GM23338 (cell line): ENCODE measurements around the gene FOXP1.

Experiments
- CREB1 ChIP-seq: fragments of 250-450 bp; sonication (Bioruptor Pico); IDR thresholded peaks from 2 replicates; pipeline ENCODE4 v1.5.0; 2020; ENCODE audit warnings: low read depth, mild to moderate bottlenecking, moderate library complexity
- CTCF ChIP-seq, 2 experiments: fragments of 200-600 bp in 1 of 2; sonication (generic) in 1 of 2; conservative IDR thresholded peaks; 2 replicates each; pipeline versions ENCODE4 v1.5.1 to v1.6.1; 2016 to 2017; ENCODE audit warnings: antibody characterized with exemption in 2 of 2, low read depth in 2 of 2, mild to moderate bottlenecking in 2 of 2, moderate library complexity in 1 of 2
- EZH2 ChIP-seq: fragments of 200-600 bp; sonication (generic); IDR thresholded peaks from one replicate; pipeline ENCODE4 v1.8.0; 2017; ENCODE audit warnings: antibody characterized with exemption, mild to moderate bottlenecking, low read depth; ENCODE audit not compliant: unreplicated experiment
- EZH2phosphoT487 ChIP-seq: fragments of 200-600 bp; sonication (generic); IDR thresholded peaks from one replicate; pipeline ENCODE4 v1.8.1; 2018; ENCODE audit warnings: antibody characterized with exemption; ENCODE audit not compliant: unreplicated experiment
- JUNB ChIP-seq: IDR thresholded peaks from one replicate; pipeline ENCODE4 v1.6.1; 2016; ENCODE audit warnings: antibody characterized with exemption; ENCODE audit not compliant: unreplicated experiment
- NANOG ChIP-seq: IDR thresholded peaks from 2 replicates; pipeline ENCODE4 v1.6.1; 2016; ENCODE audit warnings: antibody characterized with exemption, borderline replicate concordance
- POLR2AphosphoS5 ChIP-seq: IDR thresholded peaks from 2 replicates; pipeline ENCODE4 v1.6.1; 2016; ENCODE audit warnings: antibody characterized with exemption, low read depth
- REST ChIP-seq: IDR thresholded peaks from one replicate; pipeline ENCODE4 v1.6.1; 2018; ENCODE audit warnings: antibody characterized with exemption; ENCODE audit not compliant: unreplicated experiment
- STAT1 ChIP-seq: IDR thresholded peaks from one replicate; pipeline ENCODE4 v1.6.1; 2016; ENCODE audit warnings: antibody characterized with exemption; ENCODE audit not compliant: unreplicated experiment

GRCh38 chr3:71532639-71533395 is 50.7 kb downstream of the FOXP1 start:
- no peak for TF ChIP-seq CTCF (conservative IDR thresholded peaks at IDR 0.05; ENCODE audit: low read depth in 2 of 2)
- no peak for TF ChIP-seq EZH2
- no peak for TF ChIP-seq POLR2AphosphoS5
- no peak for TF ChIP-seq EZH2phosphoT487
- TF ChIP-seq STAT1, result no peak
- TF ChIP-seq REST, result no peak
- TF ChIP-seq NANOG, result no peak
- TF ChIP-seq CREB1 (CRISPR knock-in tag), result no peak
- no peak for TF ChIP-seq JUNB
